ENCODE results near the gene ASF1A.

DNA sequence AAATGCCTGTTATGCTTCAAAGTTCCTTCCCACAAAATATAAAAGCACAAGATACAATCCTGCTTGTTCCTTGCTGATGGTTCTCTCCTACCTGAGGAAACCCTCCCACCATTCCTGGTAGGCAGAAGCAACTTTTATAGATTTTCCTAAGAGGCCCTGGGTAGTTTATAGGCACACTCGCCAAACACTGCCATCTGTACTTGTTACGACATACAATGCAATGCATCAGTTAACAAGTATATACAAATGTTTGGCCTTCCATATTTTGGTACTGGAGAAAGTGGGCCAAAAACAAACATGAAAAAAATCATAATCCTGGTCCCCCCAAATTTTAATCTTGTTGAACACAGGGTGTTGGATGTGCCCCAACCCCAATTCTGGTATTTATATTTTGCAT is 24.4 kb downstream of the ASF1A start:
- TF ChIP-seq TAF1 (IDR thresholded peaks at IDR 0.05; ENCODE audit: borderline replicate concordance, low read depth, low read length) (no peak), POLR2A (IDR thresholded peaks at IDR 0.05; ENCODE audit: low read depth, low read length) (no peak)

Measured in GM12892 (cell line).